Measurements from ENCODE around the gene KRT32. TPM values are rescaled to one million over a fixed set of nuclear protein-coding genes. Genes with fewer than 3 reads are reported as not detected.

KRT32 gene
- total and polyA plus RNA-seq, 2 experiments from 2014 or later: not detected

DNA sequence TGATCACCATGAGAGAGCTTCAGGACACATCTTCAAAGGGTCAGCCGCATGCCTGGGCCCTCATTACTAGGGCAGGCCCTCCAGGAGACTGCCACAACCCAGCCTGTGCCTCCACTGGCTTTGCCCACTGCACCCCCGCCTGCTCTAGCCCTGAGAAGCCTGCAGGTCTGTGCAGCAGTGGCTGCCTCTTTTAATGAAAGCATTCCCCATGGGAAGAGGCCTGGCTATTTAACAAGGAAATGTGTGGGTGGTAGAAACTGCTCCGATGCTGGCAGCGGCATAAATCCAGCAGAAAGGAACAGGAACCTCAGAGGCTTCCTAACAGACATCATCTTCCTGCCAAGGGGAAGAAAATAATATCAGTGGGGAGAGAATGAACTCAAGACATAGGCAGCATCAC is 375 bp upstream of the KRT32 start:
- Histone ChIP-seq H3K4me3 (no peak overlapping the region), H3F3A (ENCODE audit: insufficient read depth) (0 out of 2 replicates have a peak, but pooled peaks cover 3% of the 10 kb centered on the region), H3K4me1 (ENCODE audit: insufficient read depth) (peaks cover 12% of the 10 kb centered on the region), H2AFZ (no peak overlapping the region), H3K27ac (no peak overlapping the region), H3K9me2 (ENCODE audit: insufficient read depth) (no peaks in the 10 kb centered on the region), H3K36me3 (ENCODE audit: low read depth) (no peaks in the 10 kb centered on the region), H3K27me3 (replicated peaks; ENCODE audit: insufficient read depth) (peaks cover 12% of the 10 kb centered on the region; the same call in 1 of the 2 replicates), H3K9me3 (ENCODE audit: low read depth) (peaks cover 2% of the 10 kb centered on the region), H3K4me2 (ENCODE audit: unreplicated experiment) (no peak overlapping the region), H3K79me2 (ENCODE audit: insufficient read depth) (no peaks in the 10 kb centered on the region), H3K9ac (no peak overlapping the region), H4K20me1 (ENCODE audit: insufficient read depth) (no peaks in the 10 kb centered on the region)
- peak; percentile 56 for DNase-seq
- TF ChIP-seq EZH2 (IDR thresholded peaks at IDR 0.05; ENCODE audit: insufficient read depth, poor library complexity, severe bottlenecking) (no peak), EZH2phosphoT487 (IDR thresholded peaks at IDR 0.05; ENCODE audit: insufficient read depth, low read depth) (no peak)
- in situ Hi-C loops (cut with MboI): no loop called here
- WGBS, 2 experiments (ENCODE audit: low coverage in 1 of 2, low lambda C conversion rate in 2 of 2, missing lambda C conversion rate in 2 of 2): 47 to 69% methylated on average over 4 of the region's 4 CpGs

GRCh38 chr17:41464682-41465081 is 2.5 kb downstream of the KRT32 start:
- Histone ChIP-seq H3K27me3 (replicated peaks; ENCODE audit: insufficient read depth) (peaks cover 27% of the 10 kb centered on the region; the same call in 1 of the 2 replicates), H3K9ac (no peak overlapping the region), H3K9me2 (ENCODE audit: insufficient read depth) (no peaks in the 10 kb centered on the region), H3K4me3 (no peak overlapping the region), H4K20me1 (ENCODE audit: insufficient read depth) (no peaks in the 10 kb centered on the region), H3K4me2 (ENCODE audit: unreplicated experiment) (no peak overlapping the region), H3K36me3 (ENCODE audit: low read depth) (no peaks in the 10 kb centered on the region), H2AFZ (no peak overlapping the region), H3K4me1 (ENCODE audit: insufficient read depth) (peaks cover 12% of the 10 kb centered on the region), H3K9me3 (ENCODE audit: low read depth) (no peaks in the 10 kb centered on the region), H3F3A (ENCODE audit: insufficient read depth) (0 out of 2 replicates have a peak, but pooled peaks cover 3% of the 10 kb centered on the region), H3K27ac (no peak overlapping the region), H3K79me2 (ENCODE audit: insufficient read depth) (no peaks in the 10 kb centered on the region)
- DNase-seq: peak; percentile 99
- TF ChIP-seq EZH2phosphoT487 (IDR thresholded peaks at IDR 0.05; ENCODE audit: insufficient read depth, low read depth): peak; percentile 78; the same call in 1 of the 2 replicates
- no peak for TF ChIP-seq EZH2 (IDR thresholded peaks at IDR 0.05; ENCODE audit: insufficient read depth, poor library complexity, severe bottlenecking)
- in situ Hi-C loops (cut with MboI): no loop called here
- 8 to 12% methylated on average over 6 of the region's 6 CpGs for WGBS, 2 experiments (ENCODE audit: low coverage in 1 of 2, low lambda C conversion rate in 2 of 2, missing lambda C conversion rate in 2 of 2)

DNA sequence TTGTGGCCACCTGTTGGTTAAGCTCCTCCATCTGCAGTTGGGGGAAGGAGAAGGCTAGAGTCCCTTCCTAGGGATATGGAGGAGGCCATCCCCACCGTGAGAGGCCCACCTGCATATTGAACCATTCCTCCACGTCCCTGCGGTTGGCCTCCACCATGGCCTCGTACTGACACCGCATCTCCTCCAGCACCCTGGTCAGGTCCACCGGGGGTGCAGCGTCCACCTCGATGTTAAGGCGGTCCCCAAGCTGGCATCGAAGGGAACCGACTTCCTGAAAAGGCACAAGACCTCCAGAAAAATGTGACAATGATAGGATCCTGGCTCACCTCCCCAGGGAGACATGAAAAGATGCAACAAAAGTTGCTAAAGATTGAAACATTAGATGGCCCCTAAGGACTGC is 3.0 kb downstream of the KRT32 start:
- TF ChIP-seq EZH2phosphoT487 (IDR thresholded peaks at IDR 0.05; ENCODE audit: insufficient read depth, low read depth) (no peak), EZH2 (IDR thresholded peaks at IDR 0.05; ENCODE audit: insufficient read depth, poor library complexity, severe bottlenecking) (no peak)
- Histone ChIP-seq H3K4me2 (ENCODE audit: unreplicated experiment) (no peak overlapping the region), H3K4me3 (no peak overlapping the region), H3F3A (ENCODE audit: insufficient read depth) (0 out of 2 replicates have a peak, but pooled peaks cover 3% of the 10 kb centered on the region), H3K9me2 (ENCODE audit: insufficient read depth) (no peaks in the 10 kb centered on the region), H3K36me3 (ENCODE audit: low read depth) (no peaks in the 10 kb centered on the region), H2AFZ (no peak overlapping the region), H3K9me3 (ENCODE audit: low read depth) (no peaks in the 10 kb centered on the region), H3K27me3 (replicated peaks; ENCODE audit: insufficient read depth) (peaks cover 28% of the 10 kb centered on the region), H3K79me2 (ENCODE audit: insufficient read depth) (no peaks in the 10 kb centered on the region), H3K4me1 (ENCODE audit: insufficient read depth) (peaks cover 12% of the 10 kb centered on the region), H3K9ac (no peak overlapping the region), H3K27ac (no peak overlapping the region), H4K20me1 (ENCODE audit: insufficient read depth) (no peaks in the 10 kb centered on the region)
- 88% methylated on average over 11 of the region's 11 CpGs for WGBS, 2 experiments (ENCODE audit: low coverage in 1 of 2, low lambda C conversion rate in 2 of 2, missing lambda C conversion rate in 2 of 2)
- in situ Hi-C loops (cut with MboI): no loop called here
- DNase-seq: peak; percentile 6

DNA sequence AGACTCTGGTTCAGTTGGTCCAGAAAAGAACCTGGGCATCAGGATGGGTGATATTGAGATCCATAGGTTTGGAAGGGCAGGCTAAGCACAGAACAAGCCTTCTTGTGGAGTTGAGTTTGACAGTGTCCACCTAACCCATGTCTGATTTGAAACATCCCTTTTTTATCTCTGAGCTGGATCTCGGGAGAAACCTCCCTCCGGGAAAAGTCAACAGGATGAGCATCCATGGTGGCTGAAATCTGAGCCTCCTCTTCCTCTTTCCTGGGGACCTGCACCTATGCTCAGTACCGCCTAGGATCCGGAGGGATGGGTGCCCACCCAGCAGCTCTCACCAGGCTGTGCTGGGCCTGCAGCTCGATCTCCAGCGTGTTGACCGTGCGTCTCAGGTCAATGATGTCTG is 3.4 kb downstream of the KRT32 start:
- Histone ChIP-seq H3K4me1 (ENCODE audit: insufficient read depth) (peaks cover 12% of the 10 kb centered on the region), H3F3A (ENCODE audit: insufficient read depth) (0 out of 2 replicates have a peak, but pooled peaks cover 3% of the 10 kb centered on the region), H2AFZ (no peak overlapping the region), H3K79me2 (ENCODE audit: insufficient read depth) (no peaks in the 10 kb centered on the region), H3K27ac (no peak overlapping the region), H3K9me3 (ENCODE audit: low read depth) (no peaks in the 10 kb centered on the region), H4K20me1 (ENCODE audit: insufficient read depth) (no peaks in the 10 kb centered on the region), H3K9me2 (ENCODE audit: insufficient read depth) (no peaks in the 10 kb centered on the region), H3K4me3 (no peak overlapping the region), H3K27me3 (replicated peaks; ENCODE audit: insufficient read depth) (peaks cover 30% of the 10 kb centered on the region), H3K36me3 (ENCODE audit: low read depth) (no peaks in the 10 kb centered on the region), H3K4me2 (ENCODE audit: unreplicated experiment) (no peak overlapping the region), H3K9ac (no peak overlapping the region)
- no peak for DNase-seq
- no peak for TF ChIP-seq EZH2 (IDR thresholded peaks at IDR 0.05; ENCODE audit: insufficient read depth, poor library complexity, severe bottlenecking)
- TF ChIP-seq EZH2phosphoT487 (IDR thresholded peaks at IDR 0.05; ENCODE audit: insufficient read depth, low read depth): no peak
- in situ Hi-C loops (cut with MboI): no loop called here
- 88 to 94% methylated on average over 8 of the region's 8 CpGs for WGBS, 2 experiments (ENCODE audit: low coverage in 1 of 2, low lambda C conversion rate in 2 of 2, missing lambda C conversion rate in 2 of 2)

- Histone ChIP-seq H3F3A (ENCODE audit: insufficient read depth) (no peaks in the 10 kb centered on the region), H3K79me2 (ENCODE audit: insufficient read depth) (no peaks in the 10 kb centered on the region), H4K20me1 (ENCODE audit: insufficient read depth) (no peaks in the 10 kb centered on the region), H3K36me3 (ENCODE audit: low read depth) (no peaks in the 10 kb centered on the region), H3K27ac (no peak overlapping the region), H2AFZ (no peak overlapping the region), H3K27me3 (replicated peaks; ENCODE audit: insufficient read depth) (peaks cover 40% of the 10 kb centered on the region), H3K9me3 (ENCODE audit: low read depth) (no peaks in the 10 kb centered on the region), H3K4me1 (ENCODE audit: insufficient read depth) (peaks cover 12% of the 10 kb centered on the region), H3K4me3 (no peak overlapping the region), H3K9me2 (ENCODE audit: insufficient read depth) (no peaks in the 10 kb centered on the region), H3K9ac (no peak overlapping the region), H3K4me2 (ENCODE audit: unreplicated experiment) (no peak overlapping the region)
- 85 to 86% methylated on average over 15 of the region's 15 CpGs for WGBS, 2 experiments (ENCODE audit: low coverage in 1 of 2, low lambda C conversion rate in 2 of 2, missing lambda C conversion rate in 2 of 2)
- in situ Hi-C loops (cut with MboI): no loop called here
- TF ChIP-seq EZH2 (IDR thresholded peaks at IDR 0.05; ENCODE audit: insufficient read depth, poor library complexity, severe bottlenecking): no peak
- TF ChIP-seq EZH2phosphoT487 (IDR thresholded peaks at IDR 0.05; ENCODE audit: insufficient read depth, low read depth): no peak
- DNase-seq: no peak
These were observed 4.5 kb downstream of the KRT32 start for GRCh38 chr17:41462705-41463104.

All from GM23248 (cell line).